Measurements from ENCODE around the gene EHD2.

GRCh38 chr19:47675271-47675670, 38.0 kb upstream of the EHD2 start:
- no peak for TF ChIP-seq CTCF (IDR thresholded peaks at IDR 0.05; ENCODE audit: insufficient read depth, low read length)
- TF ChIP-seq POLR2AphosphoS5 (IDR thresholded peaks at IDR 0.05; ENCODE audit: low read depth): no peak

Measured in HL-60 (cell line).